Measurements from ENCODE around the gene MMP26. TPM values are rescaled to one million over a fixed set of nuclear protein-coding genes. Genes with fewer than 3 reads are reported as not detected.

Gene MMP26
- total RNA-seq, 1 donor from 2014 or later, result not detected

DNA sequence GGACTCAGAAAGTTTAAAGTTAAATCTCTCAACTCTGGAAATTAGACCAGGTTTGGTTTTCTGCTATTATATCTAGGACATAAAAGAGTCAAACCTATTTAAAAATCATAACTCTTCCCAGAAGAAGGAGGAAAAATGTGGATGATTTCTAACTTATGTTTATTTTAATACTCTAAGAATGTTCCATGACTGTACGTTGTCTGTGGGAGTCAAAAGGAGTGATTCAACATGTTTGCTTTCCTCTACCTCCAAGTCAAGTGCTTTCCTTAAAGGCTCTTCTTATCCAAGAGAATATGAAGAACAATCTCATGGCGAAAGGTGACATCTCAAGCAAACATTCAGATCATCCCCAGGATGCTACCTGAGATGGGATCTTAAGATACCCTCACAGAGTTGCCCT, 39.2 kb upstream of the MMP26 start:
- no peak overlapping the region for H3K4me3 Mint-ChIP-seq (ENCODE audit: unreplicated experiment)
- peaks cover 3% of the 10 kb centered on the region for H3K9me3 Mint-ChIP-seq (ENCODE audit: low read depth)
- peaks cover 35% of the 10 kb centered on the region for H3K4me1 Mint-ChIP-seq (ENCODE audit: low read depth)
- TF ChIP-seq, protein P1, sequence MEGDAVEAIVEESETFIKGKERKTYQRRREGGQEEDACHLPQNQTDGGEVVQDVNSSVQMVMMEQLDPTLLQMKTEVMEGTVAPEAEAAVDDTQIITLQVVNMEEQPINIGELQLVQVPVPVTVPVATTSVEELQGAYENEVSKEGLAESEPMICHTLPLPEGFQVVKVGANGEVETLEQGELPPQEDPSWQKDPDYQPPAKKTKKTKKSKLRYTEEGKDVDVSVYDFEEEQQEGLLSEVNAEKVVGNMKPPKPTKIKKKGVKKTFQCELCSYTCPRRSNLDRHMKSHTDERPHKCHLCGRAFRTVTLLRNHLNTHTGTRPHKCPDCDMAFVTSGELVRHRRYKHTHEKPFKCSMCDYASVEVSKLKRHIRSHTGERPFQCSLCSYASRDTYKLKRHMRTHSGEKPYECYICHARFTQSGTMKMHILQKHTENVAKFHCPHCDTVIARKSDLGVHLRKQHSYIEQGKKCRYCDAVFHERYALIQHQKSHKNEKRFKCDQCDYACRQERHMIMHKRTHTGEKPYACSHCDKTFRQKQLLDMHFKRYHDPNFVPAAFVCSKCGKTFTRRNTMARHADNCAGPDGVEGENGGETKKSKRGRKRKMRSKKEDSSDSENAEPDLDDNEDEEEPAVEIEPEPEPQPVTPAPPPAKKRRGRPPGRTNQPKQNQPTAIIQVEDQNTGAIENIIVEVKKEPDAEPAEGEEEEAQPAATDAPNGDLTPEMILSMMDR (IDR thresholded peaks at IDR 0.05), result no peak
- no peaks in the 10 kb centered on the region for H3K36me3 Mint-ChIP-seq (ENCODE audit: low read depth)
- H3K27me3 Mint-ChIP-seq (ENCODE audit: low read depth), result no peaks in the 10 kb centered on the region
- peak overlapping the region; percentile 76 for H3K27ac Mint-ChIP-seq (ENCODE audit: unreplicated experiment)
- DNase-seq (ENCODE audit: low spot score), result no peak

DNA sequence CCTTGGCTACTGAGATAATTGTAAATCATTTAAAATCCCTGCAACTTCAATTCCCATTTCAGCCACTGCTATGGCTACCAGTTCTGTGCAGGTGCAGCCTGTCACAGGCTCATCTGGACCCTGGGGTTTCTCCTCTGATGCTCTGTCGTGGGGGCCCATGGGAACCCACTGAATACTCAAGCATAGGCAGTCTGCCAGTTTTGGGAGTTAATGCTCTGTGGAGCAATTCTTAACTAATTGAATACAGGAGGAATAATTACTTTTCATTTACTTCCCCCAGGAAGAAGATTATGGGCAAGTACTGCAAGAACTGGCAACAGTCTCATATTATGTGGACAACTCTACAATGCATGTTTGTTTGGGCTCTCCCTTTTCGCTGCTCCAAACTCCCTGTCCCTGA, 32.8 kb upstream of the MMP26 start:
- Mint-ChIP-seq H3K36me3 (ENCODE audit: low read depth) (no peaks in the 10 kb centered on the region), H3K9me3 (ENCODE audit: low read depth) (peaks cover 3% of the 10 kb centered on the region), H3K4me1 (ENCODE audit: low read depth) (peaks cover 36% of the 10 kb centered on the region), H3K4me3 (ENCODE audit: unreplicated experiment) (no peak overlapping the region), H3K27me3 (ENCODE audit: low read depth) (no peaks in the 10 kb centered on the region), H3K27ac (ENCODE audit: unreplicated experiment) (peak overlapping the region; percentile 91)
- no peak for DNase-seq (ENCODE audit: low spot score)
- TF ChIP-seq, protein P1 (IDR thresholded peaks at IDR 0.05), result no peak

DNA sequence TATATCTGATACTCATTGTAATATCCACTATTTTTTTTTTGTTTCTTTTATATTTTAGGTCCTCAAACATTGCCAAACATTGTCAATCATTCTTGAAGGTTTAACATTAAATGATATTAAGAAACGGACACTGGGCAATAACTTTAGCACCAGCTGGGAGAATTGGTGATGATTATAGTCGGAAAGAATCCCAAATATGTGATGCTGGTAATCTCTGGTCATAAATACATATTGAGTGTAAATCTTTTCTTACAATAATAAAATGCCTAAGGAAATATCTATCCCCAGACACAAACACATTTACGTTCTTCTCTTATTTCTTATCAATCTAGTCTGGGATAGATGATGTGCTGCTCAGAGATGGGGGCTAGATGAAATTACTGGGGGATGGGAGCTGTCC, 32.1 kb upstream of the MMP26 start:
- TF ChIP-seq, protein P1 (IDR thresholded peaks at IDR 0.05), result no peak
- Mint-ChIP-seq H3K27ac (ENCODE audit: unreplicated experiment) (peak overlapping the region; percentile 91), H3K9me3 (ENCODE audit: low read depth) (peaks cover 3% of the 10 kb centered on the region), H3K27me3 (ENCODE audit: low read depth) (no peaks in the 10 kb centered on the region), H3K36me3 (ENCODE audit: low read depth) (no peaks in the 10 kb centered on the region), H3K4me1 (ENCODE audit: low read depth) (peaks cover 36% of the 10 kb centered on the region), H3K4me3 (ENCODE audit: unreplicated experiment) (no peak overlapping the region)
- no peak for DNase-seq (ENCODE audit: low spot score)

DNA sequence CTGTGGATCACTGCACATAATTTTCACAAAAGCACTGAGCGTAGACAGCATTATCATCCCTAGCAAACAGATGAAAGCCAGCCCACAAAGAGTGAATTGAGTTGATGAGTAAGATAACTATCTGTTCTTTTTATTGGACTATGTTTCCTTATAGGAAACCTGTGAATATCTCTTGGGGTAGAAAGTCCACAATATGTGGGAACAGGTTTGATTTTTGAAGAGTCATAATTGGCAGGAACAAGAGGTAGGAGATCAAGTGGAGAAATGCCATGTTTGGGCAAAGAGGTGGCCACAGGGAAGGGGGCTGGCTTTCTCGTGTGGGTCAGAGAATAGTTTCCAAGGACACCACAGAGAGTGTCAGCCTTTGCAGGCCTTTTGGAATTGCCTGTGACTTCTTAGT, 30.8 kb upstream of the MMP26 start:
- Mint-ChIP-seq H3K9me3 (ENCODE audit: low read depth) (peaks cover 3% of the 10 kb centered on the region), H3K4me3 (ENCODE audit: unreplicated experiment) (no peak overlapping the region), H3K27ac (ENCODE audit: unreplicated experiment) (peak overlapping the region; percentile 91), H3K27me3 (ENCODE audit: low read depth) (no peaks in the 10 kb centered on the region), H3K36me3 (ENCODE audit: low read depth) (no peaks in the 10 kb centered on the region), H3K4me1 (ENCODE audit: low read depth) (peaks cover 36% of the 10 kb centered on the region)
- TF ChIP-seq, protein P1 (IDR thresholded peaks at IDR 0.05), result no peak
- no peak for DNase-seq (ENCODE audit: low spot score)

DNA sequence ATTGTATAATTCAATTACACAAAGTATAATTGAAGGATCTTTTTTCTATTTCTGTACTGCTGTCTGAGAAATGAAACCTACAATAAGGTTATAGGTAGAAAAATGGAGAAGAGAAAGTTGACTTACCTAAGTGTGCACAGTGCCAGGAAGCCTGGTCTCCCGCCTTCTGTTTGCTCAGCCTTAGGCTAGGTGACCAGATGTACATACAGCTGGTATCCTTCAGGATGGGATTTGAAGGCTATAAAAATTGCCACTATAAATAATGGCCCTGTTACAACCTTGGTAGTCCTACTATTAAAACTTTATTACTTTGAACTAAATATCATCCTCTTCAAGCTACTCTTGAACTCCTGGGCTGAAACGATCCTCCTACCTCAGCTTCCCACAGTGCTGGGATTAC, 26.6 kb upstream of the MMP26 start:
- no peak overlapping the region for H3K4me3 Mint-ChIP-seq (ENCODE audit: unreplicated experiment)
- TF ChIP-seq, protein P1 (IDR thresholded peaks at IDR 0.05), result no peak
- peaks cover 19% of the 10 kb centered on the region for H3K4me1 Mint-ChIP-seq (ENCODE audit: low read depth)
- no peaks in the 10 kb centered on the region for H3K9me3 Mint-ChIP-seq (ENCODE audit: low read depth)
- H3K27ac Mint-ChIP-seq (ENCODE audit: unreplicated experiment), result no peak overlapping the region
- DNase-seq (ENCODE audit: low spot score), result no peak
- H3K36me3 Mint-ChIP-seq (ENCODE audit: low read depth), result no peaks in the 10 kb centered on the region
- H3K27me3 Mint-ChIP-seq (ENCODE audit: low read depth), result no peaks in the 10 kb centered on the region

Measured in chondrocyte (in vitro differentiated cells).